Activated effector memory CD4-positive, alpha-beta T cell treated with anti-CD3 and anti-CD28 coated beads, Interleukin-2, amount 50 U/mL, for 16 hours (primary cell): Measurements from ENCODE around the gene CAPZA2.
A peak's percentile ranks its signal among the peaks of the same experiment; 100 is the strongest.
"Not testable (repeated sequence)": the region's sequence is repeated elsewhere in the genome, so short reads cannot be mapped to it uniquely, and the experiment has no call there.

Experiments
- DNase-seq: peaks from one replicate; pipeline ENCODE4 v3.0.0-alpha.2; 2020

The CAPZA2 gene

DNA sequence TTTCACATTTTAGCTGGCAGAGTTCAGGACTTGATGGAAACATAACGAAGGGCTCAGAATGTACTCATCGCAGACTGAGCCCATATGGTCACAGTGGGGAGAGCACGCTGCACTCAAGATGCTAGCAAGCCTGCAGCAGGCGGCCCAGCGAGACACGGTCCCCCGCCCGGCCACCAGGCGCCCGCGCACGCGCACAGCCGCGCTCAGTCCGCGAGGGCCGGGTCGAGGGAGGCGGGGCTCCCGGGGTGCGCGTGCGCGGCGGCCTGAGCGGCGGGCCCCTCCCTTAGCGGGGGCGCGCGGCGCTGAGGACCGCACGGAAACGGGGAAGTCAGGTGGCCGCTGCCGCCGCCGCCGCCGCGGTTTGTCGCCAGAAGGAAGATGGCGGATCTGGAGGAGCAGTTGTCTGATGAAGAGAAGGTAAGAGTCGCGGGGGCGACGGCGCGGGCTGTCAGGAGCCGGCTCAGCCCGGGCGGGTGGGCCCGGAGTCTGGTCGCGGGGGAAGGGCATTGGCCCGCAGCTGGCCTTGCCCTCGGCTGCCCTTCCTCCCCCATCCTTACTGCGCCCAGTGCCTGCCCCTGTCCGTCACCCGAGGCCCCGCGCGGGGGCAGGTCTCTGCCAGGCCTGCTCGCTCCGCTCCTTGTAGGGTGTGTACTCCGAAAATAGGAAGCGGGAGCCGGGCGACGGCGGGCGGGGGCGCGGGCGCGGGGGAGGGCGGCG, at the start of gene CAPZA2:
Gene CAPZA2, plus strand, starts transcription at position 354 of the 717 bp plus-strand sequence. Its CDS starts 25 bp downstream, at position 379.
- peak; percentile 98 for DNase-seq

DNA sequence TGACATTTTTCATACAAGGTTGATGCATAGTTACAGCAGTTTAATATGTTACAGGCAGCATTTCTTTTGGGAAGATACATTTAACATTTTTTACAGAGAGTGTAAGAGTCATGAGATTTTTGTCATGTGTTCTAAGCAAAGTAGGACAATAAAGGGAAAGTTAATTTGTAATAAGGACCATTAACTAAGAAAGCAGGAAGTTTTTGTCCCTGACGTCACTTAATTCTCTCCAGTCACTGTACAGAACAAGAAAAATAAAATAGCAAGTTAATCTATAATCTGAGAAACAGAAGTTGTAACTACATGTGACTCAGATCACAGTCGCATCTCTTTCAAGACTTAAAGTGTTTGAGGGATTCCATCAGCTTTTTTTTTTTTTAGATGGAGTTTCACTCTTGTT, 49.5 kb upstream of the CAPZA2 start:
- DNase-seq, result no peak

DNA sequence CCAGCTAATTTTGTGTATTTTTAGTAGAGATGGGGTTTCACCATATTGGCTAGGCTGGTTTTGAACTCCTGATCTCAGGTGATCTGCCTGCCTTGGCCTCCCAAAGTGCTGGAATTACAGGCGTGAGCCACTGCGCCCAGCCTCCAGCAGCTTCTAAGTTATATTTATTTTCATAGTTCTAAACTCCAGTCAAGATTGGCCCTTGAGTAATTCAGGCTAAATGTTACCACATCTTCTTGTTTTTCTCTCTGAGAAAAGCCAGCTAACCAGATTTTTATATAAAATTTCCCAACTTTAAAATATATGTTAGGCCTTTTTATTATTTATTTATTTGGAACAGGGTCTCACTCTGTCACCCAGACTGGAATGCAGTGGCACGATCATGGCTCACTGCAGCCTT, 49.0 kb upstream of the CAPZA2 start:
- not testable (repeated sequence) for DNase-seq

- no peak for DNase-seq
Observed at GRCh38 chr7:116815041-116815440, 47.3 kb upstream of the CAPZA2 start.

DNA sequence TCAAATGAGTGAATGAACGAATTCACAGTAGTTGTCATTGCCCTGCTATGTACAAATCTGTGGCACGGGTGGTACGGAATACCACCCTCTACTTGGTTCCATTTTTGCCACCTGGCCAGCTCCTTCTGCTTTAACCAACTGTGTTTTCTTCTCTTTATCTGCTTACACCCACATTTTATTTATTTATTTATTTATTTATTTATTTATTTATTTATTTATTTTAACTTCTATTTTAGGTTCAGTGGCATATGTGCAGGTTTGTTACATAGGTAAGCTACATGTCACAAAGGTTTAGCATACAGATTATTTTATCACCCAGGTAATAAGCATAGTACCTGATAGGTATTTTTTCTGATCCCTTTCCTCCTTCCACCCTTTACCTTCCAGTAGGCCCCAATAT, 42.2 kb upstream of the CAPZA2 start:
- no peak for DNase-seq

DNA sequence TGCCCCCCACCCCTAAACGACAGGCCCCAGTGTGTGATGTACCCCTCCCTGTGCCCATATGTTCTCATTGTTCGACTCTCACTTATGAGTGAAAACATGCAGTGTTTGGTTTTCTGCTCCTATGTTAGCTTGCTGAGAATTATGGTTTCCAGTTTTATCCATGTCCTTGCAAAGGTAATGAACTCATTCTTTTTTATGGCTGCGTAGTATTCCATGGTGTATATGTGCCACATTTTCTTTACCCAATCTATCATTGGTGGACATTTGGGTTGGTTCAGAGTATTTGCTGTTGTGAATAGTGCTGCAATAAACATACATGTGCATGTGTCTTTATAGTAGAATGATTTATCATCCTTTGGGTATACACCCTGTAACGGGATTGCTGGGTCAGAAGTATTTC, 40.7 kb upstream of the CAPZA2 start:
- DNase-seq, result not testable (repeated sequence)

DNA sequence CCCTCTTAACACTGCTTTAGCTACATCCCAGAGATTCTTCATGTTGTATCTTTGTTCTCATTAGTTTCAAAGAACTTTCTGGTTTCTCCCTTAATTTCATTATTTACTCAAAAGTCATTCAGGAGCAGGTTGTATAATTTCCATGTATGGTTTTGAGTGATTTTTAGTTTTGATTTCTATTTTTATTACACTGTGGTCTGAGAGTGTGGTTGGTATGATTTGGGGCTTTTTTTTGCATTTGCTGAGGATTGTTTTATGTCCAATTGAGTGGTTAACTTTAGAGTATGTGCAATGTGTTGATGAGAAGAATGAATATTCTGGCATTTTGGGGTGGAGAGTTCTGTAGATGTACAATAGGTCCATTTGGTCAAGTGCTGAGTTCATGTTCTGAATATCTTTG, 37.9 kb upstream of the CAPZA2 start:
- DNase-seq, result no peak

DNA sequence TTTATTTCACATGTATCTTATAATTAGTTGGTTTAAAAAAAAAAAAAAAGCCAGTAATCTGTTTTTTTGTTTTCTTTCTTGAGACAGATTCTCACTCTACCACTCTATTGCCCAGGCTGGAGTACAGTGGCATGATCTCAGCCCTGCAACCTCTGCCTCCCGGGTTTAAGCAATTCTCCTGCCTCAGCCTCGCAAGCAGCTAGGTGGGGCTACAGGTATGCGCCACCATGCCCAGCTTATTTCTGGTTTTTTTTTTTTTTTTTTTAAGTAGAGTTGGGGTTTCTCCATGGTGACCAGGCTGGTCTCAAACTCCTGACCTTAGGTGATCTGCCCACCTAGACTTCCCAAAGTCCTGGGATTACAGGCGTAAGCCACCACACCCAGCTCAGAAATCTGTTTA, 34.1 kb upstream of the CAPZA2 start:
- DNase-seq, result no peak

GRCh38 chr7:116829041-116829440, 33.3 kb upstream of the CAPZA2 start:
- no peak for DNase-seq

- DNase-seq, result no peak
Observed at GRCh38 chr7:116829493-116829892, 32.9 kb upstream of the CAPZA2 start.

GRCh38 chr7:116832692-116833091, 29.7 kb upstream of the CAPZA2 start:
- DNase-seq, result no peak

DNA sequence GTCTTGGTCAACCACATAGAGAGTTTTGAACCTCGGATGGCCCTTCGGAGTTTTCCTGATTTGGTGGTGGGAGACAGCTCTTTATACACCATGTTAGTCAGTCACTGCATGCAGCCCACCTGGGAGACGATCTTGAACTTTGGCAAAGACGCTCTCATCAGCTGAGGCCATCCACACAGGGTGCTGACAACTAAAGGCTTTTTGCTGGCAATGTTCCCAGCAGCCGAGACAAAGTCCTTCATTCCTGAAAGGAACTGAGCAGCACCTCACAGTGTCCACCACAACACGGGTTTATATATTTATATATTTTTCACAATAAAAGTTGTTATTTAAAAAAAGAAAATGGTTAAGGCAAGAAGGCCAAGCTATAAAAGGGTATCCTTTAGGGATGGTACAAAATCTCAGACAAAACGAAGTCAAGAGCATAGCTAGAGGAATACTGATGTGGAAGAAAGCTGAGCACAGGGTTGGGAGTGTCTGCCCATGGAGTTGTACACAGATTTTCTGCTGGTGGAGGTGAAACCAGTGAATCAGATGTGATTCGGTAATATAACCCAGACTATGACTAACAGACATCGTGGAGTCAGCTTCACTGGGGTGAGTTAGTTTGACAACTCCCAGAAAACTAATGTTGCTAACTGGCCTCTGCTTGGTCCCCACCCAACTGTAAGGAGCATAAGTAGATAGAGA, 27.4 kb upstream of the CAPZA2 start:
- no peak for DNase-seq

GRCh38 chr7:116836048-116836447, 26.3 kb upstream of the CAPZA2 start:
- no peak for DNase-seq

DNA sequence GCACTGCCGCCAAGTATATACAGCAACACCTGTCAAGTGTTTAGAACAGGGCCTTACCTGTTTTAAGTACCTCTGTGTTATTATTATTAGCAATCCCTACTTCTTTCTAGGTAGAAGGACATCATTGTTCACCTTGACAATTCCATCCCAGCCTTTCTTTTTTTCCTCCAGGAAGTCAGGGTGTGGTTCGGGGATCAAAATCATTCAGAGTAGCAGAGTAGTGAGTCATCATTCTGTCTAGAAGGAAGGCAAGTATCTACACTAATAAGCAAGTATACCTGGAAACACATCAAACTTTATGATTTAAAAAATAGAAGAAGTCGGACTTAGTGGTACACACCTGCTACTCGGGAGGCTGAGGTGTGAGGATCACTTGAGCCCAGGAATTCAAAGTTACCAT, 25.5 kb upstream of the CAPZA2 start:
- no peak for DNase-seq

DNA sequence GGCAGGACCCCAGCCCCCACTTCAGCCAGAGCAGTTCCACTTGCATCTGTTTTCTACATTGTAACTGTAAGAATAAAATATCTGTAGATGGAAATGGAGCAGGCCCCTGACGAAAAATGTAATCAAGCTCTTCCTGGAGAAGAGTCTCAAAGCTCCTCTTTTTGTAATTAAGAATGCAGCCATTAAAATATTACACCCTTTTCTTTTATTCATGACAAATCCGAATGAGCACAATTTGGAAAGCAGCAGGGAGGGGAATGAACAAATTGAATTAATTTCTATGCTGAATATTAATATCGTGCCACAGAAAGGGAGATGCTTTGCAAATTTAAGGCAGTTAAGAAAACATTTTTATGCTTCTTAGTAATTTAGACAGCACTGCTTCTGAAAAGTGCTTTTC, 24.8 kb upstream of the CAPZA2 start:
- DNase-seq, result no peak

GRCh38 chr7:116840256-116840655, 22.1 kb upstream of the CAPZA2 start:
- DNase-seq, result no peak

DNA sequence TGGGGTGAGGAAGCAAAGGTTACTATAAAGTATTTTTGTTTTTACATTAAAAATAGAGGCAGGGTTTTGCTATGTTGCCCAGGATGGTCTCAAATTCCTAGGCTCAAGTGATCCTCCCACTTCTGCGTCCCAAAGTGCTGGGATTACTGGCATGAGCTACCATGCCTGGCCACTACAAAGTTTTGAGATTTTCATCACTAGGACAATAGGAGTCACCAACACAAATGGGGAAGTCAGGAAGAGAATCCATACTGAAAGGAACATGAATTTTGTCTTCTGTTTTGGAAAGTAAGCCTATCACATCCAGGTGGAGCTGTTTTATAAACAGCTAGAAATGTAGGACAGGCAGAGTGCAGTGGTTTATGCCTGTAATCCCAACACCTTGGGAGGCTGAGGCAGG, 20.0 kb upstream of the CAPZA2 start:
- DNase-seq, result no peak

GRCh38 chr7:116843378-116843777, 19.0 kb upstream of the CAPZA2 start:
- DNase-seq, result no peak

DNA sequence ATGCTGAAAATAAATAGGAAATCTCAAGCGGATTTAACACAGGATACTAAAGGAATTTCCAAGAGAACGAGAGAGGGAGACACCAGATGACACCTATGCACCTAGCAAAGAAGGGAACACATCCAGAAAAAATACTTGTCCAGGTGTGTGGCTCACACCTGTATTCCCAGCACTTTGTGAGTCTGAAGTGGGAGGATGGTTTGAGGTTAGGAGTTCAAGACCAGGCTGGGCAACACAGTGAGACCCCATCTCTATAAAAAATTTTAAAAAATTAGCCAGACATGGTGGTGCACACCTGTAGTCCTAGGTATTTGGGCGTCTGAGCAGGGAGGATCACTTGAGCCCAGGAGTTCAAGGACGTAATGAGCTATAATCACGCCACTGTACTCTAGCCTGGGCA, 11.2 kb upstream of the CAPZA2 start:
- DNase-seq, result no peak

- DNase-seq, result no peak
Observed at GRCh38 chr7:116851671-116852070, 10.7 kb upstream of the CAPZA2 start.

GRCh38 chr7:116854132-116854531, 8.3 kb upstream of the CAPZA2 start:
- no peak for DNase-seq

GRCh38 chr7:116857052-116857451, 5.3 kb upstream of the CAPZA2 start:
- no peak for DNase-seq

DNA sequence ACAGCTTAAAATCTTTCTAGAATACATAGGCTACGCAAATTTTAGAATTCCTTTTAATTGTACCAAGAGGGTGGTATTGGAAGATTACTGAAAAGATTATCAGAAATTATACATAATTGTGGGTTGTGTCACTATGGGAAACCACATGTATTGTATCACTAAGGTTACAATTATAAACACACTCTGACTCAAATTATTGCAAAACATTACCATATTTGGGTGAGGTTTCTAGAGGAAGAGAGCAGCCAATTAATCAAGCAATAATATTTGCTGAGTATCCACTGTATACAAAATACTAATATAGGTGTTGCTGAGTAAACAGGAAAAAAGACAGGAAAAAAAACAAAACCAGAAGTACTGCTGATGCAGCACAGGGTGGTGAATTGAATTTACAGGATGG, 3.1 kb upstream of the CAPZA2 start:
- no peak for DNase-seq

GRCh38 chr7:116861717-116862116, 670 bp upstream of the CAPZA2 start:
- no peak for DNase-seq
